ENCODE data around the gene TMED7.
"Not testable (repeated sequence)": the region's sequence is repeated elsewhere in the genome, so short reads cannot be mapped to it uniquely, and the experiment has no call there.

TMED7 gene

DNA sequence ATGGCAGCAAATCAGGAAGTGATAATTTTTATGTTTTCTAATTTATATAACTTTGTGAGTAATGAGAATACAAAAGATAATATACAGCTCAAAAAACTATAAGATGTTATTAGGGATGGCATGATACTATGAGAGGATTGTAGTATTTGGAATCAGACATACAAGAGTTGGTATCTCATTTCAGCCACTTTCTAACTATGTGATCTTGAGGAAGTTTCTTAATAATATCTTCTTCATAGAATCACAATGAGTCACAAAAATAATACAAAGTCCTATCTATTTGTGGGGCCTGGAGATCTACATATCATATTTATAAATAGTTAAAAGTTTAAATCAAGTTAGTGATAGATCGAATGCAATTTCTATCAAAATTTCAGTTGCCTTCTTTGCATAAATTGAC is 23.7 kb upstream of the TMED7 start:
- H3K27me3 ChIP-seq, result peaks cover 40% of the 10 kb centered on the region
- H3K9me3 ChIP-seq, result no peaks in the 10 kb centered on the region
- H3K4me1 ChIP-seq (ENCODE audit: control insufficient read depth in 1 of 2, insufficient read depth in 1 of 2, low read depth in 1 of 2, low read length in 1 of 2), result no peaks in the 10 kb centered on the region
- H3K27ac ChIP-seq, result no peak overlapping the region
- no peak overlapping the region for H3K4me3 ChIP-seq (ENCODE audit: low read depth in 1 of 2, low read length in 1 of 2)
- TF ChIP-seq, protein P1, sequence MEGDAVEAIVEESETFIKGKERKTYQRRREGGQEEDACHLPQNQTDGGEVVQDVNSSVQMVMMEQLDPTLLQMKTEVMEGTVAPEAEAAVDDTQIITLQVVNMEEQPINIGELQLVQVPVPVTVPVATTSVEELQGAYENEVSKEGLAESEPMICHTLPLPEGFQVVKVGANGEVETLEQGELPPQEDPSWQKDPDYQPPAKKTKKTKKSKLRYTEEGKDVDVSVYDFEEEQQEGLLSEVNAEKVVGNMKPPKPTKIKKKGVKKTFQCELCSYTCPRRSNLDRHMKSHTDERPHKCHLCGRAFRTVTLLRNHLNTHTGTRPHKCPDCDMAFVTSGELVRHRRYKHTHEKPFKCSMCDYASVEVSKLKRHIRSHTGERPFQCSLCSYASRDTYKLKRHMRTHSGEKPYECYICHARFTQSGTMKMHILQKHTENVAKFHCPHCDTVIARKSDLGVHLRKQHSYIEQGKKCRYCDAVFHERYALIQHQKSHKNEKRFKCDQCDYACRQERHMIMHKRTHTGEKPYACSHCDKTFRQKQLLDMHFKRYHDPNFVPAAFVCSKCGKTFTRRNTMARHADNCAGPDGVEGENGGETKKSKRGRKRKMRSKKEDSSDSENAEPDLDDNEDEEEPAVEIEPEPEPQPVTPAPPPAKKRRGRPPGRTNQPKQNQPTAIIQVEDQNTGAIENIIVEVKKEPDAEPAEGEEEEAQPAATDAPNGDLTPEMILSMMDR (IDR thresholded peaks at IDR 0.05), result no peak
- no peaks in the 10 kb centered on the region for H3K36me3 ChIP-seq

DNA sequence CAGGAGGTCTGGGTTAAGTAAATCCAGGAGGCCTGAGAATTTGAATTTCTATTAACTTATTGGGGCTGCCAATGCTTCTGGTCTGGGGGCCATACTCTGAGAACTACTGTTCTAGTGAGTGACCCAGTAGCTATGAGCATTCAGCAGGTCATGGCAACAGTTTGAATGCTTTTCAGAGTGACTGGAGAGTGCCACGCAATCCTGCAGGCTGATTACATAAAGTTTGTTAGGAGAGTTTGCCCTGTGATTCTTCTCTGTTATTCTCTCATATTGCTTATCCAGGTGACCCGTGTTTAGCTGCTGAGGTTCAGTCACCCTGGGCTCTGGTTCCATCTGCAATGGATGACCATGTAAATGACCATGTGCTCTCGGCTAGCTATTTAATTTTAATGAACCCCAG is 22.2 kb upstream of the TMED7 start:
- TF ChIP-seq, protein P1 (IDR thresholded peaks at IDR 0.05), result no peak
- no peak overlapping the region for H3K27ac ChIP-seq
- H3K4me1 ChIP-seq (ENCODE audit: control insufficient read depth in 1 of 2, insufficient read depth in 1 of 2, low read depth in 1 of 2, low read length in 1 of 2), result no peaks in the 10 kb centered on the region
- peaks cover 54% of the 10 kb centered on the region for H3K27me3 ChIP-seq
- no peaks in the 10 kb centered on the region for H3K9me3 ChIP-seq
- no peaks in the 10 kb centered on the region for H3K36me3 ChIP-seq
- no peak overlapping the region for H3K4me3 ChIP-seq (ENCODE audit: low read depth in 1 of 2, low read length in 1 of 2)

DNA sequence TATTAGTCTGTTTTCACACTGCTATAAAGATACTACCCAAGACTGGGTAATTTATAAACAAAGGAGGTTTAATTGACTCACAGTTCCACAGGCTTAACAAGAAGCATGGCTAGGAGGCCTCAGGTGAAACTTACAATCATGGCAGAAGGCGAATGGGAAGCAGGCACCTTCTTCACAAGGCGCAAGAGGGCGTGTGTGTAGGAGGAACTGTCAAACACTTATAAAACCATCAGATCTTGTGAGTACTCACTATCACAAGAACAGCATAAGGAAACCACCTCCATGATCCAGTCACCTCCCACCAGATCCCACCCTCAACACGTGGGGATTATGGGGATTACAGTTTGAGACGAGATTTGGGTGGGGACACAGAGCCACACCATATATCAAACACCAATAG is 19.6 kb upstream of the TMED7 start:
- H3K27me3 ChIP-seq, result peaks cover 66% of the 10 kb centered on the region
- H3K4me1 ChIP-seq (ENCODE audit: control insufficient read depth in 1 of 2, insufficient read depth in 1 of 2, low read depth in 1 of 2, low read length in 1 of 2); H3K9me3 ChIP-seq; H3K27ac ChIP-seq; H3K36me3 ChIP-seq; H3K4me3 ChIP-seq (ENCODE audit: low read depth in 1 of 2, low read length in 1 of 2): not testable (repeated sequence)

DNA sequence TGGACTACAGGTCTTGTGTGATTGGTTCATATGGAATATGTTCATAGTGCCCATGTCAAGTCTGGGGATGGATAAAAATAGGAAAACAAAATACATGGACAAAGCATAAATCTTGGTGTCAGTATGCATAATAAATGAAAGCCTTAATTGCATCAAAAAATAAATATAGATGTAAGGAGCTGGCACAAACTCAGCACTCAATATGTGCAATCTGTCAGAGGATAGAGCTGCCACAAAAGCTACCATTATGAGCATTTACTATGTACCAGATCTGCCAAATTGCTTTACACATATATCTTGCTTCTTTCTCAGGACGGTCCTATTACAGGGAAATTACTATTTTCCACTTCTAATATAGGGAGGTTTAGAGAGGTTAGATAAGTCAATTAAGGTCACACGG is 18.2 kb upstream of the TMED7 start:
- TF ChIP-seq, protein P1 (IDR thresholded peaks at IDR 0.05), result no peak
- Histone ChIP-seq H3K4me3 (ENCODE audit: low read depth in 1 of 2, low read length in 1 of 2) (no peak overlapping the region), H3K36me3 (no peaks in the 10 kb centered on the region), H3K27ac (no peak overlapping the region), H3K9me3 (no peaks in the 10 kb centered on the region), H3K27me3 (peaks cover 62% of the 10 kb centered on the region), H3K4me1 (ENCODE audit: control insufficient read depth in 1 of 2, insufficient read depth in 1 of 2, low read depth in 1 of 2, low read length in 1 of 2) (no peaks in the 10 kb centered on the region)

DNA sequence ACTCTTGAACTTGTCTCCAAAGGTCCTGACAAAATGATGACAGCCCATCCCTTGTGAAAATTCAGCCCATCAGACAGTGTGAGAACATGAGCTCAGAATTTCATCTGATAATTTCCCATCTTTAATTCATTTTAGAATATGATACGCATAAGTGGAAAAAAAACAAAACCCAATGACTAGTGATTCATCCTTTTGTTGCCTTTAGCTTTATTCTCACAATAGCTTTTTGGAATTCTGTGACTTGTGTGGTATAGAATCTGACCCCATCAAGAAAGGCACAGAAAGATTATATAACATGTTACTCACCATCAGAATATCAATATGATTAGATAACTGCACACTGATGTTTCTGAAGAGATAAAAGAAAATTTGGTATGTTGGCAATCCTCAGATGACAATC is 16.1 kb upstream of the TMED7 start:
- no peak overlapping the region for H3K4me3 ChIP-seq (ENCODE audit: low read depth in 1 of 2, low read length in 1 of 2)
- no peak overlapping the region for H3K27ac ChIP-seq
- H3K36me3 ChIP-seq, result no peaks in the 10 kb centered on the region
- H3K27me3 ChIP-seq, result peaks cover 69% of the 10 kb centered on the region
- no peaks in the 10 kb centered on the region for H3K4me1 ChIP-seq (ENCODE audit: control insufficient read depth in 1 of 2, insufficient read depth in 1 of 2, low read depth in 1 of 2, low read length in 1 of 2)
- TF ChIP-seq, protein P1 (IDR thresholded peaks at IDR 0.05), result no peak
- H3K9me3 ChIP-seq, result no peaks in the 10 kb centered on the region

DNA sequence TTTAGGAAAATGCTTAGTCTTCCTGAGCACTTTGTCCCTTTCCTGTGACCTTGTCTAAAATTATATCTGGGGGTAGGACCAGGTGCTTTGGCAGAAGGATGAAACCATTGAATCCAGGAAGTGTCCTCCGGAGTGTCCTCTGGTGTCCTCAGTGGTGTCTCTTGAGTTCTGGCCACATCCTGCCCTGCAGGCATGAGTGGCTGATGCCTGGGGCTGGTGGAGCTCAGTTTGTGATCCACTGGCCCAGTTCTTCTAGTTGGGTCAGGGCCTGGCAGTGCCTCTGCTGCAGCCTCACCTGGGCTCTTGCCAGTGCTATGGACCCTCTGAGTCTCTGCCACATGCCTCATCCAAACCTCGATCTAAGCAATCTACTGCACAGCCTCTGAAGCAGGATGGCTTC is 14.4 kb upstream of the TMED7 start:
- Histone ChIP-seq H3K4me1 (ENCODE audit: control insufficient read depth in 1 of 2, insufficient read depth in 1 of 2, low read depth in 1 of 2, low read length in 1 of 2) (no peaks in the 10 kb centered on the region), H3K27ac (no peak overlapping the region), H3K9me3 (no peaks in the 10 kb centered on the region), H3K27me3 (peaks cover 73% of the 10 kb centered on the region), H3K4me3 (ENCODE audit: low read depth in 1 of 2, low read length in 1 of 2) (no peak overlapping the region), H3K36me3 (no peaks in the 10 kb centered on the region)
- TF ChIP-seq, protein P1 (IDR thresholded peaks at IDR 0.05), result no peak
